ENCODE results near the gene APOL3.
"Not testable (repeated sequence)": the region's sequence is repeated elsewhere in the genome, so short reads cannot be mapped to it uniquely, and the experiment has no call there.

APOL3 gene

GRCh38 chr22:36191106-36191836, 30.7 kb upstream of the APOL3 start:
- Histone ChIP-seq H3K4me1 (ENCODE audit: control insufficient read depth, insufficient read depth, low read length) (peaks cover 4% of the 10 kb centered on the region), H3K36me3 (ENCODE audit: control insufficient read depth, insufficient read depth, low read length) (no peaks in the 10 kb centered on the region), H3K9ac (ENCODE audit: low read depth, low read length) (no peak overlapping the region), H3K27me3 (ENCODE audit: control insufficient read depth, insufficient read depth, low read length) (no peaks in the 10 kb centered on the region), H3K9me3 (ENCODE audit: control insufficient read depth, insufficient read depth, low read length) (no peaks in the 10 kb centered on the region), H3K4me3 (ENCODE audit: low read depth, low read length) (no peak overlapping the region)

- not testable (repeated sequence) for H3K4me3 ChIP-seq (ENCODE audit: low read depth, low read length); H3K9me3 ChIP-seq (ENCODE audit: control insufficient read depth, insufficient read depth, low read length); H3K36me3 ChIP-seq (ENCODE audit: control insufficient read depth, insufficient read depth, low read length); H3K4me1 ChIP-seq (ENCODE audit: control insufficient read depth, insufficient read depth, low read length); H3K27me3 ChIP-seq (ENCODE audit: control insufficient read depth, insufficient read depth, low read length); H3K9ac ChIP-seq (ENCODE audit: low read depth, low read length)
These were observed 27.3 kb upstream of the APOL3 start for GRCh38 chr22:36187862-36188261.

DNA sequence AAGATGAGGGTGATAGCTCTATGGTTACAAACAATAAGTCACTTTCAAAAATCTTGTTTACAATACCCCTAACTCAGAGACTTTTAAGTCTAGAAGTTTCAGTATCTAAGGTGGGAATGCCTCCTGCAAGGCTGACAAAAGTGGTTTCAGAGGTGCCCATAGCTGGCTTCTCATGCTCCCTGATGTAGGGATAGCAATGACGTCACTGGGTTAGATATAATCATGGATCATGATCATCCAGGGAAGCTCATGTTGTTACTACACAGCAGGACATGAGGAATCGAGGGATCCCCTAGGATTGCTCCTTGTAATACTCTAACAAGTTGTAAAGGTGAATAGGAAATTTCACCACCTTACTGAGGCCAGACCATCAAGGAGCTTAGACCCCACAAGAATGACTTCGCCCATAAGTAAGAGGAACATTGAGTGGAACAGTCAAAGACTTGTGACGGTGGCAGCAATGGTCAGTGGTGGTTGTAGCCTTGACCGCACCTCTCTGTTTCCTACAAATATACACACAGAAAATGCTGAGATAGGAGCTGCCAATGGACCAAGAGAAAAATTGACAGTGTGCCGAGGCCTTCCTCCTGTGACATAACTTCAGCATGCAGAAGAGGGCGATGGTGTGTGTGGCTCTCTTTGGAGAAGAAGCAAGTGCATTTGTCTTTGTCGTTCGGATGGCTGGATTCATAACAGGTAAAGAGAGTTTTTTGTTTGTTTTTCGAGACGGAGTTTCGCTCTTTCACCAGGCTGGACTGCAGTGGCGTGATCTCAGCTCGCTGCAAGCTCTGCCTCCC, 25.5 kb upstream of the APOL3 start:
- Histone ChIP-seq H3K9ac (ENCODE audit: low read depth, low read length) (no peak overlapping the region), H3K4me3 (ENCODE audit: low read depth, low read length) (no peak overlapping the region), H3K36me3 (ENCODE audit: control insufficient read depth, insufficient read depth, low read length) (no peaks in the 10 kb centered on the region), H3K27me3 (ENCODE audit: control insufficient read depth, insufficient read depth, low read length) (no peaks in the 10 kb centered on the region), H3K9me3 (ENCODE audit: control insufficient read depth, insufficient read depth, low read length) (no peaks in the 10 kb centered on the region), H3K4me1 (ENCODE audit: control insufficient read depth, insufficient read depth, low read length) (peaks cover 4% of the 10 kb centered on the region)

- Histone ChIP-seq H3K27me3 (ENCODE audit: control insufficient read depth, insufficient read depth, low read length) (no peaks in the 10 kb centered on the region), H3K4me1 (ENCODE audit: control insufficient read depth, insufficient read depth, low read length) (peaks cover under 1% of the 10 kb centered on the region), H3K9me3 (ENCODE audit: control insufficient read depth, insufficient read depth, low read length) (no peaks in the 10 kb centered on the region), H3K9ac (ENCODE audit: low read depth, low read length) (no peak overlapping the region), H3K36me3 (ENCODE audit: control insufficient read depth, insufficient read depth, low read length) (no peaks in the 10 kb centered on the region), H3K4me3 (ENCODE audit: low read depth, low read length) (no peak overlapping the region)
These were observed 24.0 kb upstream of the APOL3 start for GRCh38 chr22:36184433-36185025.

GRCh38 chr22:36183446-36183845, 22.9 kb upstream of the APOL3 start:
- Histone ChIP-seq H3K36me3 (ENCODE audit: control insufficient read depth, insufficient read depth, low read length) (no peaks in the 10 kb centered on the region), H3K4me3 (ENCODE audit: low read depth, low read length) (no peak overlapping the region), H3K27me3 (ENCODE audit: control insufficient read depth, insufficient read depth, low read length) (no peaks in the 10 kb centered on the region), H3K4me1 (ENCODE audit: control insufficient read depth, insufficient read depth, low read length) (no peaks in the 10 kb centered on the region), H3K9ac (ENCODE audit: low read depth, low read length) (no peak overlapping the region), H3K9me3 (ENCODE audit: control insufficient read depth, insufficient read depth, low read length) (no peaks in the 10 kb centered on the region)

- H3K4me3 ChIP-seq (ENCODE audit: low read depth, low read length), result no peak overlapping the region
- H3K36me3 ChIP-seq (ENCODE audit: control insufficient read depth, insufficient read depth, low read length), result no peaks in the 10 kb centered on the region
- no peak overlapping the region for H3K9ac ChIP-seq (ENCODE audit: low read depth, low read length)
- H3K9me3 ChIP-seq (ENCODE audit: control insufficient read depth, insufficient read depth, low read length), result no peaks in the 10 kb centered on the region
- H3K4me1 ChIP-seq (ENCODE audit: control insufficient read depth, insufficient read depth, low read length), result no peaks in the 10 kb centered on the region
- no peaks in the 10 kb centered on the region for H3K27me3 ChIP-seq (ENCODE audit: control insufficient read depth, insufficient read depth, low read length)
These were observed 22.3 kb upstream of the APOL3 start for GRCh38 chr22:36182857-36183256.

- H3K27me3 ChIP-seq (ENCODE audit: control insufficient read depth, insufficient read depth, low read length), result no peaks in the 10 kb centered on the region
- no peak overlapping the region for H3K4me3 ChIP-seq (ENCODE audit: low read depth, low read length)
- no peaks in the 10 kb centered on the region for H3K4me1 ChIP-seq (ENCODE audit: control insufficient read depth, insufficient read depth, low read length)
- no peak overlapping the region for H3K9ac ChIP-seq (ENCODE audit: low read depth, low read length)
- no peaks in the 10 kb centered on the region for H3K9me3 ChIP-seq (ENCODE audit: control insufficient read depth, insufficient read depth, low read length)
- H3K36me3 ChIP-seq (ENCODE audit: control insufficient read depth, insufficient read depth, low read length), result no peaks in the 10 kb centered on the region
These were observed 21.5 kb upstream of the APOL3 start for GRCh38 chr22:36182056-36182455.

GRCh38 chr22:36180928-36181327, 20.4 kb upstream of the APOL3 start:
- Histone ChIP-seq H3K4me3 (ENCODE audit: low read depth, low read length) (no peak overlapping the region), H3K9me3 (ENCODE audit: control insufficient read depth, insufficient read depth, low read length) (no peaks in the 10 kb centered on the region), H3K27me3 (ENCODE audit: control insufficient read depth, insufficient read depth, low read length) (no peaks in the 10 kb centered on the region), H3K36me3 (ENCODE audit: control insufficient read depth, insufficient read depth, low read length) (no peaks in the 10 kb centered on the region), H3K4me1 (ENCODE audit: control insufficient read depth, insufficient read depth, low read length) (no peaks in the 10 kb centered on the region), H3K9ac (ENCODE audit: low read depth, low read length) (no peak overlapping the region)

GRCh38 chr22:36180038-36180880, 19.7 kb upstream of the APOL3 start:
- H3K9me3 ChIP-seq (ENCODE audit: control insufficient read depth, insufficient read depth, low read length), result no peaks in the 10 kb centered on the region
- H3K27me3 ChIP-seq (ENCODE audit: control insufficient read depth, insufficient read depth, low read length), result no peaks in the 10 kb centered on the region

DNA sequence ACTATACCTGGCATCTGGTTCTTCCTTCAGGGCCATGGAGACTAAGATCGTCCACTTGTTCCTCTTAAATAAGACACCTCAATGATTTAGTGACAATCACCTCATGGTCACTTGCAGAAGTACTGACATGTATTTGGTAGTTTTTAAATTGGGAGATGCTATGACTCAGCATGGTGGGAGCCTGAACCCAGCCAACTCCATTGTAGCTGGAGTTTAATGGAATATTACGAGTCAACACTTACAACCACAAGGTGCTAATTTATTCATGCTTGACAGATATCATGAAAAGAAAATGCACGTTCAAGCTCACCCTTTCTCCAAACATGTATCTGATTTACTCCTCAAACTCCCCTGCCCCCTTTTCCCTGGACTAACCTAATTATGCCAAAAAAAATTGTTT, 16.6 kb upstream of the APOL3 start:
- H3K4me3 ChIP-seq (ENCODE audit: low read depth, low read length), result no peak overlapping the region
- H3K9ac ChIP-seq (ENCODE audit: low read depth, low read length), result no peak overlapping the region
- no peaks in the 10 kb centered on the region for H3K36me3 ChIP-seq (ENCODE audit: control insufficient read depth, insufficient read depth, low read length)
- no peaks in the 10 kb centered on the region for H3K27me3 ChIP-seq (ENCODE audit: control insufficient read depth, insufficient read depth, low read length)
- H3K9me3 ChIP-seq (ENCODE audit: control insufficient read depth, insufficient read depth, low read length), result no peaks in the 10 kb centered on the region
- no peaks in the 10 kb centered on the region for H3K4me1 ChIP-seq (ENCODE audit: control insufficient read depth, insufficient read depth, low read length)

More at GRCh38 chr22:36180038-36180880, 19.7 kb upstream of the APOL3 start:
- no peaks in the 10 kb centered on the region for H3K36me3 ChIP-seq (ENCODE audit: control insufficient read depth, insufficient read depth, low read length)
- no peak overlapping the region for H3K4me3 ChIP-seq (ENCODE audit: low read depth, low read length)
- no peaks in the 10 kb centered on the region for H3K4me1 ChIP-seq (ENCODE audit: control insufficient read depth, insufficient read depth, low read length)
- H3K9ac ChIP-seq (ENCODE audit: low read depth, low read length), result no peak overlapping the region

GRCh38 chr22:36175892-36176291, 15.3 kb upstream of the APOL3 start:
- H3K9me3 ChIP-seq (ENCODE audit: control insufficient read depth, insufficient read depth, low read length), result no peaks in the 10 kb centered on the region
- H3K27me3 ChIP-seq (ENCODE audit: control insufficient read depth, insufficient read depth, low read length), result no peaks in the 10 kb centered on the region
- H3K4me1 ChIP-seq (ENCODE audit: control insufficient read depth, insufficient read depth, low read length), result no peaks in the 10 kb centered on the region
- H3K4me3 ChIP-seq (ENCODE audit: low read depth, low read length), result no peak overlapping the region
- H3K9ac ChIP-seq (ENCODE audit: low read depth, low read length), result no peak overlapping the region
- no peaks in the 10 kb centered on the region for H3K36me3 ChIP-seq (ENCODE audit: control insufficient read depth, insufficient read depth, low read length)
